GM19467 (cell line): ENCODE measurements around the gene LCLAT1.
"Not testable (repeated sequence)": the region's sequence is repeated elsewhere in the genome, so short reads cannot be mapped to it uniquely, and the experiment has no call there.

Experiments used
- ATAC-seq: cut with Tn5 transposase; IDR thresholded peaks from one replicate; pipeline ENCODE4 v1.9.1; 2021; ENCODE audit warnings: mild to moderate bottlenecking, moderate library complexity; ENCODE audit not compliant: unreplicated experiment

LCLAT1 gene

DNA sequence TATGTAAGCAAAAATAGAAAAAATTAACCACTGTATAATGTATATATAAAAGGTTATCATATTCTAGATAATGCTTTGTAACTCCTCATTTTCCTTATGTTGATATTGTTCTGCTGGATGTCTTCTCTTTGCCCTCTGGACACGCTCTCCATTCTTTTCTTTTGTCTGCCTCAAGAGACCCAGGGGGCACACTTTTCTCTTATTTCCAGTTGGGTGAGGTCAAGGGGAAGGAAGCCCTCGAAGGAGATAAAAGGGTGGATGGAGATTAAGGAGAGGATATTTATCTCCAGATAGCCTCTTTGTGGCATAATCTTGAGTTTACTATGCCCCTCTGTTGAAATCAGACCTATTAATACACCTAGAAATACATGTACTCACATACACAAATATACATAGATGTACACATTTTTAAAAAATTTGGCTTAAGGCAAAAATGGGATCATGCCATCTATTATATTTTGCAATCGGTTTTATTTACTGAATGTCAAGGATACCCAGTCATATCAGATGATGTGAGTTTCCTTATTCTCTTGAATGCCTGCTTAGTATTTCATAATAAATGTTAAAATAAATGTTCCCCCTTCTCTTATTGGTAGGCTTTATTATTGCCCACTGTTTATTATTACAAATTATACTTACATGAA is 65.3 kb downstream of the LCLAT1 start:
- ATAC-seq, result no peak

DNA sequence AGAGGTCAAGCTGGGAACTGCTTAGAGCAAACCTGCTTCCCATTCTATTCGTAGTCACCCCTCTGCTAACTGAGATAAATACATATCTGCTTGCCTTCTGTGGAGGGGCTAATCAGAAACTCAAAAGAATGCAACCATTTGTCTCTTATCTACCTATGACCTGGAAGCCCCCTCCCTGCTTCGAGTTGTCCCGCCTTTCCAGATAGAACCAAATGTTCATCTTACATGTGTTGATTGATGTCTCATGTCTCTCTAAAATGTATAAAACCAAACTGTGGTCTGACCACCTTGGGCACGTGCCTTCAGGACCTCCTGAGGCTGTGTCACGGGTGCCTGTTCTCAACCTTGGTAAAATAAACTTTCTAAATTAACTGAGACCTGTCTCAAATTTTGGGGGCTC is 66.6 kb downstream of the LCLAT1 start:
- not testable (repeated sequence) for ATAC-seq

DNA sequence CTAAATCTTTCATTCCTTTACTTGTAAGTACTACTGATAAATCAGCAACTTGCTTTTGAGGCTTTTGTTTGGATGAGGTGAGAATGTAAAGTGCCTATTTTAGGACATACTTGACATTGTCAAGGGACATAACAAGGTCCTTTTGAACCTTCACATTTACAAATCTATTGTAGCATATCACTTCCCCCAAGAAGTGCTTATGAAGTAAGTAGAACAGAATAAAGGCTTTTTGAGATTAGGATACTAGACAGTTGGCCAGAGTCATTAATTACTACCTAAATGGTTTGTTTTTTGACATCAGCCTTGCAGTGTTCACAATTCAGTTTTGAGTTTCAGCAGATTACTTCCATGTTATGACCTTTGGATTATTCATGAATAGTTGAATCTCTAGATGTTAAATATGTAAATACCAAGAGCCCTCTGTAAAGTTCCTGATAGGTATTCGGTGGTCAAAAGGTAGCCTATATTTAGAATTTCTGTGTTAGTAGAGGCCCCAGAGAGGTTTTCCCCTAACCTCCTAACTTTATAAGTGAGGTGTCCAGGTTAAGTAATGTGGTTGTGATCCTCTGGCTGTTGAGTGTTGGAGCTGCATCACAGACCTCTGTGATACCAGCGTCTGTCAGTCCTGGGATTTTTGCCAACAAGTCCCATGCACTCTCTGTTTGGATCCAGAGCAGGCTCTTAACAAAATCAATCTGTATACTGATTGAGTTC is 67.2 kb downstream of the LCLAT1 start:
- no peak for ATAC-seq

DNA sequence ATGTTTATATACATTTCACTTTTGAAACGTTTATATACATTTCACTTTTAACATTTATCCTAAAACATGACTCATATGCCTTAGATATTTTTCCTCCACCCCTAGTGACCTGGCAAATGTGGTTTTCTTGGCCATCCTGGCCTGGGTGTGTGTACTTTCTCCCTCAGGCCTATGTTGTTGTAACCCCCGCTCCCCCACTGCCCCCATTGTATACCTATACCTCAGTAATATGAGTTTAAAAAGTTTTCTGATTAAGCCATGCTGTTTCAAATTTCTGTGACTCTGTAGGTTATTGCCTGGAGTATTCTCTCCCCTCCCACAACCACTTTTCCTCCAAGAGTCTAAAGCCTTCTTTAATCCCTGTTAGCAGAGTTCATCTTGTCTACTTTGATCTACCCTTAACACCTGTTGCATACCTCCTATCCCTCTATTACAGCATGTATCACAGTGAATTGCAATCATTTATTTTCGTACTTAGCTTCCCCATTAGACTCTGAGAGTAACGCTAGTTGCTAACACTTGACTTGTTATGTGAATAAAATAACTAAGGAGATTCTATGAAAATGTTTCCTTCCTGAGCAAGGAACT is 67.9 kb downstream of the LCLAT1 start:
- ATAC-seq, result no peak

DNA sequence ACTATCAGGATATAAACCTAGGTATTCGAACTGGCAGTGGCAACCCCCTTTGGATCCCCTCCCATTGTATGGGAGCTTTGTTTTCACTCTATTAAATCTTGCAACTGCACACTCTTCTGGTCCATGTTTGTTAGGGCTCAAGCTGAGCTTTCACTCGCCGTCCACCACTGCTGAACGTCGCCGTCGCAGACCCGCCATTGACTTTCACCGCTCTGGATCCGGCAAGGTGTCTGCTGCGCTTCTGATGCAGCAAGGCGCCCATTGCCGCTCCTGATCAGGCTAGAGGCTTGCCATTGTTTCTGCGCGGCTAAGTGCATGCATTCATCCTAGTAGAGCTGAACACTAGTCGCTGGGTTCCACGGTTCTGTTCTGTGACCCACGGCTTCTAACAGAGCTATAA is 69.1 kb downstream of the LCLAT1 start:
- no peak for ATAC-seq

DNA sequence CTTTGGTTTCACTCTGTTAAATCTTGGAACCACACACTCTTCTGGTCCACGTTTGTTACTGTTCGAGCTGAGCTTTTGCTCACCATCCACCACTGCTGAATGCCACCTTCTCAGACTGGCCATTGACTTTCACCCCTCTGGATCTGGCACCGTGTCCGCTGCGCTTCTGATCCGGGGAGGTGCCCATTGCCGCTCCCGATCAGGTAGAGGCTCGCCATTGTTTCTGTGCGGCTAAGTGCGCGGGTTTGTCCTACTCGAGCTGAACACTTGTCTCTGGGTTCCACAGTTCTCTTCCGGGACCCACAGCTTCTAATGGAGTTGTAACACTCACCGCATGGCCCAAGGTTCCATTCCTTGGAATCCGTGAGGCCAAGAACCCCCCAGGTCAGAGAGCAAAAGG is 72.8 kb downstream of the LCLAT1 start:
- no peak for ATAC-seq

DNA sequence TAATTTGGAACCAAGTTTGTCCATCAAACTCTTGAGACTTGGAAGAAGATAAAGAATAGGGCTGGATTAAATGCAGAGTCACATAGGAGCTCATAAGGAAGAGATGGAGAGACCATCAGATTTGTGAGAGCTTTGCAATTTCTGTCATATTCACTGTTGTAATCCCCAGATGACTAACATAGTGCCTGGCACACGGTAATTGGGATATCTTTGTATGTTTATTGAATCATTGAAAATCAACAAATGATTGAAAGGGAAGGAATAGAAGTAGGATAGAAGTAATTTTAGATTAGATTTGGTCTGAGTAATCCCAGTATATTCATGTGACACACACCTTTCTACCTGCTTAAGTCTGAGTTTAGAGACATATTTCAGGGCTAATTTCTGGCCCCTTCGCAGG is 75.4 kb downstream of the LCLAT1 start:
- no peak for ATAC-seq

DNA sequence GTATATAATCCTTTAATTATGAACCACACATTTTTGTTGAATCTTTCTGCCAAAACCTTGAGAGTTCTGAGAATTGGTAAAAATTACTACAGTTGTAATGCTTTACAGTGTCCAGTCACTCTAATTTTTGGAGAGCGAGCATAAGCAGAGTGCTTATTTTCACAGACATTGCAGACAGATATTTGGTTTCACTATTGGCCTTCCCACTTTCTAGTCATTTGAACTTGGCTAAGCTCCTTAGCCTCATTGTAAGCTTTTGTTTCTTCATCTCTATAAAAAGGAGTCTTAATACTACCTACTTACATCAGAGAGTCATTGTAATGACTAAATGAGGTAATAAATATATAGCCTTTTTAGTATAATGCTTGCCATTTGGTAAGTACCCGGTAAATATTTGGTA is 80.4 kb downstream of the LCLAT1 start:
- ATAC-seq, result no peak

DNA sequence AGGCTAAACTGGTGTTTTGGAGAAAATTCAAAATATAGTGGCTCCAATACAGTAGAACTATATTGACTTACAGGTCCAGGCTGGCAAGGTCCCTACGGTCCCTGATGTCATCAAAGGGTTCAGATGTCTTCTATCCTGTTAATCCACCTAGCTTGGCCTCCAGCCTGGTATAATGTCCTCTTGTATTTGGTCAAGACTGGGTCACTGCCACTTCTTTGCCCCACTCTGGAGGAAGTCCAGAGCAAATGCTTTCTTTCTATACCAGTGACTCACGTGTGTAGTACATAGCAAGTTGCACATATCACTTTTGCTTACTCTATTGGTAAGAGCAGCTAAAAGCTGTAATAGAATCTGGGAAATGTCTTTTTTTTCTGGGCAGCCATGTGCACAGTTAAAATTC is 80.8 kb downstream of the LCLAT1 start:
- no peak for ATAC-seq

DNA sequence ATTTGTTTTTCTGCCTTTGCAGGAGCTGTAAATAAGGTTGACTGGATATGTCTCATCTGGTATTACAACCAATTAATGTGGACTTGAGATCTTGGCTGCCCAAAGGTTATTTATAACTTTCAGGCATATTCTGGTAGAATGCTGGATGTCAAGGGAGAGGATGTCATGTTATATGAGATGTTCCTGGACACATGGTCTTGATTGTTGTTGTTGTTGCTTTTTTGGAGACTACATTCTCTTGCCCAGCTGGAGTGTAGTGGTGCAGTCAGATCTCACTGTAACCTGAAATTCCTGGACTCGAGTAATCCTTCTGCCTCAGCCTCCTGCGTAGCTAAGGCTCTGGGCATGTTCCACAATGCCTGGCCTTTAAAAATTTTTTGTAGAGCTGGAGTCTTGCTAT is 83.3 kb downstream of the LCLAT1 start:
- ATAC-seq, result no peak

DNA sequence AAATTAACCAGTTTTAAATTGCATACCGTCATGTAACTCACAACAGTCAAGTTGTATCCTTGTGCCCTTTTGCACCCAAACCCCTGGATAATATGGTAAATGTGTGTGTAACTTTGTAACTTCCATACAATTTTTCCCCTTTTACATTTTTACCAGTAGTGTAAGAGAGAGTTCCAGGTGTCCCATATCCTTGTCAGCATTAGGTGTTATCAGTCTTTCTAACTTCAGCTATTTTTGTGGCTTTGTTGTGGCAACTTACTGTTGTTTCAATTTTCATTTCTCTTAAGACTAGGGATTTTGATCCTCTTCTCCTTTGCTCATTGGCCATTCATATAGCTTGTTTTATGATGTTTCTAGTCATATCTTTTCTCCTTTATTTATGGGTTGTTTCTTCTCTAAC is 94.6 kb downstream of the LCLAT1 start:
- no peak for ATAC-seq

DNA sequence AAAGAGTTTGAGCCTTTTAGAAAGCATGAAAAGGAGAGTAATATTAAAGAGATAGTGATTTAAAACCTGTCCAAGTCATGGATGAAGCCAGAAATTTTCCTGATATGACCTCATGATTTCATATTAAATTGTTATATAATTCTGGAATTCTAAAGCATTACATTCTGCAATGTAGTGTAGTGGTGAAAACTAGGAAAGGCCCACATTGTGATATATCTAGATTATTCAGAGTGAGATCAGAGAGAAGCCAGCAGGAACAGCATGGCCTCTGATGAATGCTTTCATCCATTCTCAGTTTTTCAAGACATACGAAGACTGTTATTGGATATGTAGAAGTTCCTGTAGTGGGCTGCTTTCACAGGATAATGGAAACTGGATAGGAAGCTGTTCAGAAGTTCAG is 98.8 kb downstream of the LCLAT1 start:
- no peak for ATAC-seq

DNA sequence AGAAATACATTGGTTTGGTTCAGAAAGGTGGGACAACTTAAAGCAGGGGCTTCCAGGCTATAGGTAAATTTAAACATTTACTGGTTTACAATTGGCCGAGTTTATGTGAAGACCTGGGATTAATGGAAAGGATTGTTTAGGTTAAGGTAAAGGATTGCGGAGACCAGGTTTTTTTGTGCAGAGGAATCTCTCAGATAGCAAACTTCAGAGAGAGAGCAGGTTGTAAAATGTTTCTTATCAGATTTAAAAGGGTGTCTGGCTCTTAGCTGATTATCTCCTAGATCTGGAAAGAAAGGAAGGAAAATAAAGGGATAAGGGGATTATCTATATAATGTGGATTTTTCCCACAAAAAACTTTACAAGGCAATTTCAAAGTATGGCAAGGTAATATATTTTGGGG is 101.3 kb downstream of the LCLAT1 start:
- ATAC-seq, result no peak

DNA sequence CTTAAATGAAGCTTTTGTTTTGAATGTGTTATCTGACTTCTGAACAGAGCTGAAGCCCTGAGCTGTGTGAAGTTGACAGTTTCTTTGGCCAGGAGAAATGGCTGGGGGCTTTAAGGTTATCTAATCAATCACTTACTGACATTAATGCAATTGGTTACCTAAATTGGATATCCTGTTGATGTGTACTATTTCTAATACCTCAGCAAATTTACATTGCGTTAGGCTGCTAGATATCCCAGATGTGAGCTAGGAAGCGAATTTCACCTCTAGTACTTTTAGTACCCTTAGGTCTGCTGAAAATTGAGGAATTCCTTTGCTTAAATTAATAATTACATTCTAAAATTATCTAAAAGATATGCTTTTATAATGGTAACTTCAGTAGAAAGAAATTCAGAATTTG is 102.0 kb downstream of the LCLAT1 start:
- ATAC-seq, result no peak

DNA sequence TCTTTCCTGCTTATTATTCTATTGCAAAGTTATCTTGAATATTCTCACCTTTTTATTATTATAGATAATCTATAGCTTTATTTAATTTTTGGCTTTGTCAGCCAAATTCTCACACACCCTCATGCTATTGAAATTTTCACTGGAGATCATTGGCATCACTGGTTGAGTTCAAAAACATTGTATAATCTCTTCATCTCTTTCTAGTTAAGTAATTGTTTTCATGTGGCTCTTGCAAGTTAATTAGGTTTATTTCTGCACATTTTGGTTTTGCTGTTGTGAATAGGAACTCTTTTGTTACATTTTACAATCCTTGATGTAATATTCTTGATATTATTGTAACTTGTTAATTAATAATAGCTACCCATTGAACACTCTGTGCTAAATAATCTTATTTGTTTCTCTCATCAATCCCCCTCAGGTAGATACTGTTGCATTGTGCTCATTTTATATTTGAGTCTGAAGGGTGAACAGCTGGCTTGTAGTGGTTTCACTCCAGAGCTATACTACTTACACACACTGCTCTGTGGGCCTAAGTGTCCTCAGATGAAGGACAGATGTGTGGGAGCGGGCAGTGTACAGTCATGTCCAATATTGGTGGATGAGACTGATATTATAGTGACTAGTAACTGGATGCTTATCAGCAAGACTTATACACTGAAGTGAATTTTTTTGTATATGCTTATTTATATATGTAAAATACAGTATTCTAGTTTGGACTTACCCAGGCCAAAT is 112.7 kb downstream of the LCLAT1 start:
- ATAC-seq, result no peak

DNA sequence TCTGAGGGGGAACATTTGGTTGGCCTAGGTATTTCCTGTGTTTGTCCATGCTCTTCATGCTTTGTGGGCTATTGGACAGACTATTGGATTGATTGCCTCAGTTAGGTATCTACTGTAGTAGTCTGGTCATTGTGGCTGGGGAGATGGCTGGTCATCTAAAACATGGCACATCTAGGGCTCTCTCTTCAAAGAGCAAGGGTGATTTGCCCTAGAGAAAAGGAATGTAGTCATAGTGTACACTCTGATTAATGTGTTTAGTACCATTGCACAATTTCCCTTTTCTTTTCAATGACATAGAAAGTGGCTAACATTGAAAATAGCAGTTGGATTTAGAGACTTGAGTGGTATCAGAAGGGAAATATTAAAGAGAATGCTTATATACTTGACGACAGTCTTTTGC is 114.3 kb downstream of the LCLAT1 start:
- no peak for ATAC-seq

DNA sequence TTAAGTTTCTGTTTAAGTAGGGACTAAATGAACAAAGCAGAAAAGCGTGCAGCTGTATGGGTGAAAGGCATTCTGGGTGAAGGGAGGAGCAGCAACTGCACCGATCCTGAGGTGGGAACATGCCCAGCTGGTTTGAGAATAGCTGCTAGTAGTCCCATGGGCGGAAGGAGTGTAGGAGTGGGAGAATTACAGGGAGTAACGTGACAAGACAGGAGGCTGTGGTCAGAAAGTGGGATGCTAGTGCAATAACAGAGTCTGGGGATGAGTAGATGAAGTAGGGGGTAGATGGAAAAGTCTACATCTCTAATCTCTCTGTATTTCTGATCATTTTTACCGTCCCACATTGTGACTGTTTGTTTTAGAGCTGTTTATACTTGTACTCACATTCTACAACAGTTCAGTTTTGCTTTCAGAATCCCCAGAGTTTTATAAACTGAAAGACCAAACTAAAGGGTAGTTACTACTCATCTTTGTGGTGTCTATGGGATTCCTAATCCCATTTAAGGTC is 118.9 kb downstream of the LCLAT1 start:
- ATAC-seq, result no peak

DNA sequence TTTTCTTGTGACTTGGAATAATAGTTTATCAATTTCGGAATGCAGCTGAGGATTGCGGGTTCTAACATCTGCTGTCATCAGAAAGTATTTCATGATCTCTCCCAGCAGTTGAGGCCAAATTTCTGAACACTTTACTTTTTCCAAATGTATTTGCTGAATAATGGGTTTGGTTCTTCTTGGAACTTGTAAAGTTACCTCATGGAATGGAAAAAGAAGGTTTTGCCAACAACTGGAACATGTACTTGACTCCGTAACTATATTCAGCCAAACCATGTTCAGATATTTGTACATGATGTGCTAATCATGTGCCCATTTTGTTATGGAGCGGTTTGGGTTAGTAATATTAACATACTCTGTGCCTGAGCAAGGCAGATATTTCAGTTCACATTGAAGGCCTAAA is 119.6 kb downstream of the LCLAT1 start:
- ATAC-seq, result no peak

DNA sequence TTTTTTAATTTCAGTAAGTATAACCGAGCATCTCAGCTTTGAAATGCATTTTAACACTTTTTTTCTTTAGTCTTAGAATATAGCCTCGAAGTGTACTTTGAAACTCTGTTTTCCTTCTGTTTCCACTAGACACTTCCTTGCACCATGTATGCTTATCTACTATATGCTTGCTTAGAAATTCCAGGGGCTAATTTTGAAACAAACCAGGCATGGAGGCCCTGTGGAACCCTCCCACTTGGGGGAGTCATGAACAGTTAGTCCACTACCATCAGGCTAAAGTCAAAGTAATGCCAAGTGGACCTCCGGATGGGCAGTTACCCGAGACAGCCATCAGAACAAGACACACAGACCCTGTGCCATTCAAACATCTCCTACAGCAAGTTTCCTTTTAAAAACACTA is 120.3 kb downstream of the LCLAT1 start:
- ATAC-seq, result no peak

DNA sequence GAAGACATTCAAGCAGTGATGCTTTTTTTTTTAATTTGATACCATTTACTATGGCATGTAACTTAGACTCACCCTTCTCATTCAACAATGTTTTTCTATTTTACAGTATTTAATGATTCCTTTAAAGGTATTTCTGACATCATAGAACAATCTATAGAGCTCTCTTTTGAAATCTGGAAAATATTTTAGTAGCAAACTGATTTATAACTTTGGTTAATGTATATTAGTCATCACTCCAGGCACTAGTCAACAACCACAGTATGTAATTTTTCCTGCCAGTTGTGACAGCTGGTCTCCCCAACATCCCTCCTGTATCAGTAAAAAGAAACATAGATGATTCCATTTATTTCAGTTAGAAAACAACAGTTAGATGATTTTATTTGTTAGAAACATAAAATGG is 122.9 kb downstream of the LCLAT1 start:
- ATAC-seq, result no peak

DNA sequence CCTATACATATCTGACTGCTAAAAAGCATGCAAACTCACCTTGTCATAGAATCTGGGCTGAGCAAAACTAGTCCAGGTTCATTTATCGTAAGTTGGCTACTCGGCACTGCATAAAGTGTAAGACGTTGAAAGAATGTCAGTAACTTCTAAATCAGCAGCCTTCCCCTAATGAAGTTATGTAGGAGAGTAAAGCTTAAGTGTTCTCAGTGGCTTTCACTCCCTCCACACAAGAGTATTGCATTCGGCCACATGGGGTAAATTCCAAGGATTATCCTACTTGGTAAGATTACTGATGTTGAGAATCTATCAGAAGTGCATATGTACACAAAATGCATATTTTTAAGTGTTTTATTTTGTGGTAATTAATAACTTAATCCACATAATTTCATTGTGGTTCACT is 130.1 kb downstream of the LCLAT1 start:
- no peak for ATAC-seq

DNA sequence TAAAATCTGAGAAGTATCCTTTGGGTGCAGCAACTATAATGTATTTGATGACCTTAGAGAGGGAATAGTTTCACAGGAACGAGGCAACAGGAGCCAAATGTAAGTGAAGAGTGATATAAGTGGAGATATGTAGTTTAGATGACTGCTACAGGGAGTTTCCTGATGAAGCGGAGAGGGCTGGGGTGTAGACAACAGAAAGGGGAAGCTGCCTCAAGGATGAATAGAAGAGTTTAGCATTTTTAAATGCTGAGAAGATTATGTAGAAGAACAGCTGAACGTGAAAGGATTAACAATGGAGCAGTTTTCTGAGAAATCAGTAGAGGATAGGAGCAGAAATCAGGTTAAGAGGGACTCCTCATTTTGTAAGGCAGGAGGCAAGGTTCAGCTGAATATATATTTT is 133.3 kb downstream of the LCLAT1 start:
- no peak for ATAC-seq
